Suppressor macrophage (primary cell): ENCODE results near the gene ATP10A.
"Not testable (repeated sequence)": the region's sequence is repeated elsewhere in the genome, so short reads cannot be mapped to it uniquely, and the experiment has no call there.

Experiments
- DNase-seq, 4 experiments: peaks; one replicate each; pipeline ENCODE4 v3.0.0-alpha.2; 2020 to 2022

The ATP10A gene

DNA sequence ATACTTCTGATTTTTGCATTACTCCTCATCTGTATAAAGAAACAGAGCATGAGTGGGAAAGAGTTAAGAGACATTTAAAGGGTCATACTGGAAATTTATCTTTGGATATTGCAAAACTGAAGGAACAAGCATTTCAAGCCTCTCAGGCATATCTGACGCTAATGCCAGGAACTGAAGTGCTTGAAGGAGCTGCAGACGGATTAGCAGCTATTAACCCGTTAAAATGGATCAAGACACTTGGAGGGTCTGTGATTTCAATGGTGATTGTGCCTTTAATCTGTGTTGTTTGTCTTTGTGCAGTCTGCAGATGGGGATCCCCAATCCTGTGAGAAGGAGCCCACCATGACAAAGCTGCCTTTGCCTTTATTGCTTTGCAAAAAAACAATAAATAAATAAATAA is 221.8 kb downstream of the ATP10A start:
- DNase-seq = no peak

DNA sequence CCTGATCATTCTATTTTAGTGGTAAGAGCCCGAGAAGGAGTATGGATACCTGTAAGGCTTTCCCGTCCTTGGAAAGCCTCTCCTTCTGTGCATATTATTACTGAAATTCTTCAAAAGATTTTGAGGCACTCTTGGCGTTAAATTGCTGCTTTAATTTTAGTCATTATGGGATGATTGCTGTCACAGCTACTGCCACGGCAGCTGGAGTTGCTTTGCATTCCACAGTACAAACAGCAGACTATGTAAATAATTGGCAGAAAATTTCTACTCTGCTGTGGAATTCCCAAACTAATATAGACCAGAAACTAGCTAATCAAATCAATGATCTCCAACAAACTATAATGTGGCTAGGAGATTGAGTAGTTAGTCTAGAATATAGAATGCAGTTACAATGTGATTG is 222.2 kb downstream of the ATP10A start:
- not testable (repeated sequence) for DNase-seq

DNA sequence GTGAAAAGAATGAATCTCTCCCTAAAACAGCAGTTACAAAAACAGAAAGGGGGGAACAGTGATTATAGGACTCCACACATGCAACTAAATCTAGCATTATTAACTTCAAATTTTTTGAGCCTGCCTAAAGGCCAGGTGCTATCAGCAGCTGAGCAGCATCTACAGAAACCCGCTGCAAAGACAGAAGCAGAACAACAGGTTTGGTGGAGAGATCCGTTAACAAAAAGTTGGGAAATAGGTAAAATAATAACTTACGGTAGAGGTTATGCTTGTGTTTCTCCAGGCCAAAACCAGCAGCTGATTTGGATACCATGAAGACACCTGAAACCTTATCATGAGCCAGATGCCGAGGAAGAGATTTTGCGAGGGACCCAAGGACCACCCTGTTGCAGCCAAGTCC is 222.7 kb downstream of the ATP10A start:
- no peak for DNase-seq

DNA sequence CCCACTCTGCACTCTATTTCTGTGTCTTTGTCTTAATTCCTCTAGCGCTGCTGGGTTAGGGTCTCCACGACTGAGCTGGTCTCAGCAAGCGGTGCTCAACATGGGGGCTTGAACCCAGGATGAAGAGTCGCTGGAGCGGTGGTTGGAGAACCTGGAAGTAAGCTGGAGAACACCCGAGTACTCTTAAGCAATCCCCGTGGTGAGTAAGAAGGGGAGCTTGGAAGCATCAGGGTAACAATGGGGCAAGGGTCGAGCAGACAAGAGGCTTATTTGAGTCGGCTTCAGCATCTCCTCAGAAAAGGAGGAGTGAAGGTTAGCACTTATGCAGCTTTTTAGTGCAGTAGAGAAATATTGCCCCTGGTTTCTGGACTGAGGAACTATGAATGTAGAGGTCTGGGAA is 226.6 kb downstream of the ATP10A start:
- DNase-seq = not testable (repeated sequence)

DNA sequence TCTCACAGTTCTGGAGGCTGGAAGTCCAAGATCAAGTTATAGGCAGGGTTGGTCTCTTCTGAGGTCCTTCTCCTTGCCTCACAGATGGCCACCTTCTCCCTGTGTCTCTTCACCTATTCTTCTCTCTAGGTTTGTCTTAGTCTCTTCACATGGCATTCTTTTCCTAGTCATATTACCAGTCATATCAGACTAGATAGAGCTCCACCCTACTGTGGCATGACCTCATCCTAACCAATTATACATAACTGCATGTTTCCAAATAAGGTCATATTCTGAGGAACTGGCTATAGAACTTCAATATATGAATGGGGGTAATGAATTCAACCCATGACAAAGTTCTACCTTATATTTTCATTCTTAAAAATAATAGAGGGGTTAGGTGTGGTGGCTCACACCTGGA is 227.9 kb downstream of the ATP10A start:
- no peak for DNase-seq

DNA sequence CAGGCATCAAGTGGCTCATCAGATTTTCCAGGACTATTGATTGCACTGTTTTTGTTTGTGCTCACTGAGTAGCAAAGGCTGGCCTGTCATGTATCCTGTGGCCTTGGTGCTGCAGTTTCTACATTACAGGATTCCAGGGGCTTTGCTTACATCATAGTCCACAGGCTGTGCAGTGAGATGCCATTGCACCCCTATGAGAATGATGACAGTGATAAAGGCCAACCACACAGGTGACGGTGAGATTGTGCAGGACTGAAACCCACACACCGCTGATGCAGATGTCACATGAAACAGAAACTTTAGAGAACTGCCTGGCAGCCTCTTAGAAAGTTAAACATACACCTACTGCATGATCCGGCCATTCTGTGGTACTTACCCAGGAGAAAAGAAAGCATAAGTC is 229.3 kb downstream of the ATP10A start:
- DNase-seq = no peak

DNA sequence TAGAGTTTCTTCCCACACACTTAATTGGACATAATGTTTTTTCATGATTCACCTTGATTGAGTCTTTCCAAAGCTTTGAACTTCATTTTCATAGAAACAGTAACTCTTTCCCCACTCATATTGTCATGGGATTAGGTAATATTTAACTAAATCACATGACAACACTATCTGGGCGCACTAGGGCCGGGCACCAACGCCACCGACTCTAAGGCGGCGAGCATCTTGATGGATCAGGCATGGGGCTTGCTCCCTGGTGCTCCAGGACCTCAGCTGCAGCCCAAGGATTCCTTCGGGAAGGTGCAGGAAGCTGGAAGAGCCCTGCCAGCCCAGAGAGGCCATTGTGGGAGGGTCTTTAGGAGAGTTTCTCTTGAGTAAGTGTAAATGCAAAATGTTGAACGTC is 231.2 kb downstream of the ATP10A start:
- DNase-seq = no peak
